SH-SY5Y (cell line): ENCODE data around the gene TMEM120B.

Experiments
- GATA2 ChIP-seq: IDR thresholded peaks from 2 replicates; pipeline ENCODE4 v1.6.1; 2011; ENCODE audit warnings: mild to moderate bottlenecking, low read depth, low read length
- GATA3 ChIP-seq: IDR thresholded peaks from 2 replicates; pipeline ENCODE4 v1.6.1; 2011; ENCODE audit warnings: low read depth, mild to moderate bottlenecking, low read length, moderate library complexity

GRCh38 chr12:121805171-121806008 is 92.8 kb downstream of the TMEM120B start:
- TF ChIP-seq GATA3 (no peak), GATA2 (no peak)
